ENCODE data around the gene FAM89B. TPM values are rescaled to one million over a fixed set of nuclear protein-coding genes. Genes with fewer than 3 reads are reported as not detected.

Gene FAM89B
- polyA plus RNA-seq, 3 donors: 51.3 to 139 (median 70.8) TPM

GRCh38 chr11:65611028-65611757 is 38.9 kb downstream of the FAM89B start:
- Histone ChIP-seq H3K4me1 (ENCODE audit: control insufficient read depth in 1 of 2, insufficient read depth in 2 of 2, low read length in 2 of 2) (peaks cover 40 to 57% of the 10 kb centered on the region in 2 donors), H3K4me2 (replicated peaks; ENCODE audit: extremely low read depth, low read length, poor library complexity, severe bottlenecking) (peak overlapping the region; percentile 99), H3K79me2 (ENCODE audit: insufficient read depth, low read length) (peaks cover 88% of the 10 kb centered on the region), H3K27ac (ENCODE audit: low read depth in 1 of 2, low read length in 2 of 2) (peak overlapping the region; percentile 94 to 96), H2AFZ (ENCODE audit: insufficient read depth, low read depth, low read length, poor library complexity, severe bottlenecking) (no peak overlapping the region), H3K36me3 (replicated peaks in 1 of 2; ENCODE audit: control insufficient read depth in 1 of 2, insufficient read depth in 2 of 2, low read length in 2 of 2) (peaks cover 40 to 44% of the 10 kb centered on the region in 2 donors), H3K4me3 (replicated peaks in 1 of 3; ENCODE audit: low read depth in 2 of 3, low read length in 3 of 3) (peak overlapping the region; percentile 72 to 96 (median 93)), H3K9me3 (replicated peaks in 1 of 2; ENCODE audit: control insufficient read depth in 1 of 2, insufficient read depth in 1 of 2, low read length in 2 of 2) (no peaks in the 10 kb centered on the region), H3K27me3 (ENCODE audit: control insufficient read depth in 2 of 2, insufficient read depth in 2 of 2, low read length in 2 of 2) (no peaks in the 10 kb centered on the region), H4K20me1 (ENCODE audit: insufficient read depth, low read length) (peaks cover 83% of the 10 kb centered on the region), H3K9ac (ENCODE audit: insufficient read depth, low read length, poor library complexity, severe bottlenecking) (peak overlapping the region; percentile 92)
- H3K9me3 Mint-ChIP-seq: peaks cover 0 to 2% (median 1%) of the 10 kb centered on the region in 7 donors
- intact Hi-C loops (cut with micrococcal nuclease): loop anchor here (5.0 to 10.0 kb wide), 3 partner anchors 34 to 69 kb away; partner anchors contain the start of gene EHBP1L1 (in 1 of the 2)
- WGBS (ENCODE audit: insufficient coverage): no CpG with 5 or more reads among the region's 10 CpGs
- DNase-seq: peak; percentile 80 to 89 (median 84)
- H3K36me3 Mint-ChIP-seq: peaks cover 45 to 60% of the 10 kb centered on the region in 2 donors
- no peaks in the 10 kb centered on the region for H3K27me3 Mint-ChIP-seq (ENCODE audit: low read depth in 3 of 3)
- TF ChIP-seq CTCF (IDR thresholded peaks at IDR 0.05): no peak
- peaks cover 41% of the 10 kb centered on the region for H3K4me1 Mint-ChIP-seq
- H3K27ac Mint-ChIP-seq: peak overlapping the region; percentile 90 to 99 (median 97)
- peak overlapping the region; percentile 89 to 96 for H3K4me3 Mint-ChIP-seq

GRCh38 chr11:65611758-65612603 is 39.6 kb downstream of the FAM89B start:
- intact Hi-C loops (cut with micrococcal nuclease): loop anchor here (5.0 to 10.0 kb wide), 3 partner anchors 35 to 70 kb away; partner anchors contain the start of gene EHBP1L1 (in 1 of the 2)
- Histone ChIP-seq H3K9ac (ENCODE audit: insufficient read depth, low read length, poor library complexity, severe bottlenecking) (peak overlapping the region; percentile 92), H3K79me2 (ENCODE audit: insufficient read depth, low read length) (peaks cover 95% of the 10 kb centered on the region), H3K36me3 (replicated peaks in 1 of 2; ENCODE audit: control insufficient read depth in 1 of 2, insufficient read depth in 2 of 2, low read length in 2 of 2) (peaks cover 34 to 39% of the 10 kb centered on the region in 2 donors), H2AFZ (ENCODE audit: insufficient read depth, low read depth, low read length, poor library complexity, severe bottlenecking) (no peak overlapping the region), H3K4me1 (ENCODE audit: control insufficient read depth in 1 of 2, insufficient read depth in 2 of 2, low read length in 2 of 2) (peaks cover 48 to 65% of the 10 kb centered on the region in 2 donors), H3K27me3 (ENCODE audit: control insufficient read depth in 2 of 2, insufficient read depth in 2 of 2, low read length in 2 of 2) (no peaks in the 10 kb centered on the region), H3K27ac (ENCODE audit: low read depth in 1 of 2, low read length in 2 of 2) (peak overlapping the region; percentile 94 to 96), H3K4me3 (replicated peaks in 1 of 3; ENCODE audit: low read depth in 2 of 3, low read length in 3 of 3) (peak overlapping the region; percentile 72 to 96 (median 93)), H3K4me2 (replicated peaks; ENCODE audit: extremely low read depth, low read length, poor library complexity, severe bottlenecking) (peak overlapping the region; percentile 99), H4K20me1 (ENCODE audit: insufficient read depth, low read length) (peaks cover 83% of the 10 kb centered on the region), H3K9me3 (replicated peaks in 1 of 2; ENCODE audit: control insufficient read depth in 1 of 2, insufficient read depth in 1 of 2, low read length in 2 of 2) (no peaks in the 10 kb centered on the region)
- H3K27ac Mint-ChIP-seq: peak overlapping the region; percentile 88 to 99 (median 96)
- WGBS (ENCODE audit: insufficient coverage): 30% methylated on average over 2 of the region's 12 CpGs
- peaks cover 0 to 2% (median 0%) of the 10 kb centered on the region in 7 donors for H3K9me3 Mint-ChIP-seq
- H3K4me1 Mint-ChIP-seq: peaks cover 49% of the 10 kb centered on the region
- peaks cover 40 to 59% of the 10 kb centered on the region in 2 donors for H3K36me3 Mint-ChIP-seq
- H3K27me3 Mint-ChIP-seq (ENCODE audit: low read depth in 3 of 3): no peaks in the 10 kb centered on the region
- peak overlapping the region; percentile 89 to 96 for H3K4me3 Mint-ChIP-seq
- DNase-seq: no peak
- TF ChIP-seq CTCF (IDR thresholded peaks at IDR 0.05): no peak
